Measurements from ENCODE around the gene PRELP.

Gene PRELP

GRCh38 chr1:203526130-203526529 lies 50.5 kb downstream of the PRELP start:
- no peak overlapping the region for H3K27ac ChIP-seq
- no peak overlapping the region for H3K4me3 ChIP-seq (IDR thresholded peaks at IDR 0.05; ENCODE audit: insufficient read depth, low read depth, low read length)
- no peak overlapping the region for H3K9ac ChIP-seq
- H3K79me2 ChIP-seq (ENCODE audit: insufficient read depth, low read depth), result no peaks in the 10 kb centered on the region
- H2AFZ ChIP-seq (ENCODE audit: low read depth), result no peak overlapping the region
- no peaks in the 10 kb centered on the region for H4K20me1 ChIP-seq (ENCODE audit: insufficient read depth)
- H3K4me1 ChIP-seq (ENCODE audit: low read depth, poor library complexity, severe bottlenecking), result no peaks in the 10 kb centered on the region
- H3K4me2 ChIP-seq, result no peak overlapping the region
- H3K27me3 ChIP-seq (ENCODE audit: insufficient read depth, low read depth), result no peaks in the 10 kb centered on the region
- TF ChIP-seq CTCF (conservative IDR thresholded peaks at IDR 0.05; ENCODE audit: low read depth, low read length), result no peak
- H3K36me3 ChIP-seq (ENCODE audit: insufficient read depth), result no peaks in the 10 kb centered on the region

DNA sequence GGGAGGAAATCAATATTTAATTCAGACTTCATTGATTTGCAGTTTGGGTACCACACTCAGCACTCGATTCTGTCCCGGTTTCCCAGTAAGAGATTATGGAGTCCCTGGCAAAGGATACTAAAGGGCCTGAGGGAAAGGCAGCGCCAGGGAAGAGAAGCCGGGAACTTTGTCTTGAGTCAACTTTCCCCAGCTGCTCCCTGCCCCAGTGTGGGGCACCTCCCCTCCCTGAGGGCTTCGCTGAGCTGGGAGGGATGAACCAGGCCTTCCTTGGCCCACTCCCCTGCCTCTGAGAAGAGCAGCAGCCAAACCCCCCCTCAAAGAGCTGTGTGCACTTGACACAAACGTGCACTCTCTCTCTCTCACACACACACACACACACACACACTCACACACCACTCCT lies 51.0 kb downstream of the PRELP start:
- Histone ChIP-seq H3K79me2 (ENCODE audit: insufficient read depth, low read depth) (no peaks in the 10 kb centered on the region), H3K4me1 (ENCODE audit: low read depth, poor library complexity, severe bottlenecking) (no peaks in the 10 kb centered on the region), H4K20me1 (ENCODE audit: insufficient read depth) (no peaks in the 10 kb centered on the region), H3K36me3 (ENCODE audit: insufficient read depth) (no peaks in the 10 kb centered on the region), H2AFZ (ENCODE audit: low read depth) (no peak overlapping the region), H3K4me2 (no peak overlapping the region), H3K4me3 (IDR thresholded peaks at IDR 0.05; ENCODE audit: insufficient read depth, low read depth, low read length) (no peak overlapping the region), H3K27me3 (ENCODE audit: insufficient read depth, low read depth) (no peaks in the 10 kb centered on the region), H3K9ac (no peak overlapping the region), H3K27ac (no peak overlapping the region)
- no peak for TF ChIP-seq CTCF (conservative IDR thresholded peaks at IDR 0.05; ENCODE audit: low read depth, low read length)

DNA sequence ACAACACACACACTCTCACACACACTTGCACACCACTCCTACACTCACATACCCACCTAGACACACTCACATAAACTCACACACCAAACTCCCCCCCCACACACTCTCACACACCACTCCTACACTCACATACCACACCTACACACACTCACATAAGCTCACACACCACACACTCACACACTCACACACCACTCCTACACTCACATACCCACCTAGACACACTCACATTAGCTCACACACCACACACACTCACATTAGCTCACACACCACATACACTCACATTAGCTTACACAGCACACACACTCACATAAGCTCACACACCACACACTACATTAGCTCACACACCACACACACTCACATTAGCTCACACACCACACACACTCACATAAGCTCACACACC lies 51.4 kb downstream of the PRELP start:
- no peak for TF ChIP-seq CTCF (conservative IDR thresholded peaks at IDR 0.05; ENCODE audit: low read depth, low read length)
- no peak overlapping the region for H3K9ac ChIP-seq
- H3K36me3 ChIP-seq (ENCODE audit: insufficient read depth), result no peaks in the 10 kb centered on the region
- H3K4me3 ChIP-seq (IDR thresholded peaks at IDR 0.05; ENCODE audit: insufficient read depth, low read depth, low read length), result no peak overlapping the region
- H2AFZ ChIP-seq (ENCODE audit: low read depth), result no peak overlapping the region
- no peaks in the 10 kb centered on the region for H3K79me2 ChIP-seq (ENCODE audit: insufficient read depth, low read depth)
- no peak overlapping the region for H3K4me2 ChIP-seq
- H3K27ac ChIP-seq, result no peak overlapping the region
- H3K4me1 ChIP-seq (ENCODE audit: low read depth, poor library complexity, severe bottlenecking), result no peaks in the 10 kb centered on the region
- H4K20me1 ChIP-seq (ENCODE audit: insufficient read depth), result no peaks in the 10 kb centered on the region
- H3K27me3 ChIP-seq (ENCODE audit: insufficient read depth, low read depth), result no peaks in the 10 kb centered on the region

DNA sequence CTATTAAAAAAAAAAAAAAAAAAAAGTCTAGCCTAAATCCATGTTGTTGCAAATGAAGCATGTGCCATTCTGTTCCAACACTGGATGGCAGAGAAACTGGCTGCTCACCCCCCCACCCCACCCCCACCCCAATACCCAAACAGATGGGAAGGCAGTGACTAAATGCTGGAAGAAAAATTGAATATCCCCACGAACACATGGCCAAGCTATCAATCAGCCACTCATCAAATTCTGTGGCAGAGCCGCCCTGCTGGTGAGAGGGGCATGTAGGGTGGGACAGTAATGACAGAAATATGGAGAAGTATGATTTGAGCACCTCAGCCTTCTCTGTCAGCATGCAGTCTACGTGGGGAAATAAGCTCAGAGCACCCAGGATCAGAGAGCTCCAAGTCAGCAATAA lies 52.5 kb downstream of the PRELP start:
- Histone ChIP-seq H3K79me2 (ENCODE audit: insufficient read depth, low read depth) (no peaks in the 10 kb centered on the region), H3K4me3 (IDR thresholded peaks at IDR 0.05; ENCODE audit: insufficient read depth, low read depth, low read length) (no peak overlapping the region), H3K27ac (no peak overlapping the region), H3K4me1 (ENCODE audit: low read depth, poor library complexity, severe bottlenecking) (no peaks in the 10 kb centered on the region), H3K9ac (no peak overlapping the region), H3K27me3 (ENCODE audit: insufficient read depth, low read depth) (no peaks in the 10 kb centered on the region), H3K4me2 (no peak overlapping the region), H3K36me3 (ENCODE audit: insufficient read depth) (no peaks in the 10 kb centered on the region), H4K20me1 (ENCODE audit: insufficient read depth) (no peaks in the 10 kb centered on the region), H2AFZ (ENCODE audit: low read depth) (no peak overlapping the region)
- TF ChIP-seq CTCF (conservative IDR thresholded peaks at IDR 0.05; ENCODE audit: low read depth, low read length), result no peak
